Upper lobe of left lung (tissue), 6 donors: Measurements from ENCODE around the gene RNF150. TPM values are rescaled to one million over a fixed set of nuclear protein-coding genes. Genes with fewer than 3 reads are reported as not detected.

Experiments
- ATAC-seq, 2 donors: fragments of 200-7000 bp; cut with Tn5 transposase; one replicate each; pipeline ENCODE4 v1.9.1; 2022; ENCODE audit warnings: mild to moderate bottlenecking in 2 of 2, moderate library complexity in 2 of 2; ENCODE audit not compliant: low FRiP score in 2 of 2
- DNase-seq, 2 donors: peaks; one replicate each; pipeline ENCODE4 v3.0.0-alpha.2; 2019 to 2020
- H3K27ac ChIP-seq, 4 donors: fragments of 200-600 bp; sonication (generic); one replicate each; pipeline ENCODE4 v1.5.1; 2016 to 2019
- H3K27me3 ChIP-seq, 4 donors: fragments of 200-600 bp; sonication (generic); one replicate each; pipeline ENCODE4 v1.5.1; 2017 to 2019
- H3K36me3 ChIP-seq, 4 donors: fragments of 200-600 bp; sonication (generic); one replicate each; pipeline ENCODE4 v1.5.1; 2016 to 2019
- H3K4me1 ChIP-seq, 4 donors: fragments of 200-600 bp; sonication (generic); one replicate each; pipeline ENCODE4 v1.5.1; 2018 to 2019
- H3K4me3 ChIP-seq, 4 donors: fragments of 200-600 bp; sonication (generic); one replicate each; pipeline ENCODE4 v1.5.1; 2017 to 2019; ENCODE audit warnings: mild to moderate bottlenecking in 2 of 4, moderate library complexity in 1 of 4
- H3K9me3 ChIP-seq, 4 donors: fragments of 200-600 bp; sonication (generic); one replicate each; pipeline ENCODE4 v1.5.1; 2018 to 2019
- CTCF ChIP-seq, 6 experiments: fragments of 450-650 bp in 4 of 6; fragments of 200-600 bp in 2 of 6; sonication (generic) in 2 of 6; IDR thresholded peaks; one replicate each; pipeline ENCODE4 v1.5.1; 2016 to 2019; ENCODE audit warnings: antibody characterized with exemption in 6 of 6
- EP300 ChIP-seq, 4 donors: sonication (generic); formaldehyde crosslinking; IDR thresholded peaks; one replicate each; pipeline ENCODE4 v1.5.1; 2017; ENCODE audit warnings: antibody characterized with exemption in 4 of 4, control low read depth in 2 of 4
- POLR2A ChIP-seq, 4 donors: fragments of 450-650 bp; IDR thresholded peaks; one replicate each; pipeline ENCODE4 v1.5.1; 2016 to 2017; ENCODE audit warnings: antibody characterized with exemption in 4 of 4, mild to moderate bottlenecking in 2 of 4
- POLR2AphosphoS5 ChIP-seq, 2 donors: sonication (generic); formaldehyde crosslinking; IDR thresholded peaks; one replicate each; pipeline ENCODE4 v1.5.1; 2017; ENCODE audit warnings: antibody characterized with exemption in 2 of 2
- WGBS, 2 donors: methylation state at CpG; one replicate each; pipeline ENCODE4 v1.1.5; 2017 to 2018; 5-methylcytosine and 5-hydroxymethylcytosine counted together
- total RNA-seq, 6 donors: library from RNA; depleted of rRNA in 4 of 6; stranded (reverse); fragments of >200 nt in 4 of 6; gene quantifications; one replicate each; pipeline versions ENCODE4 v1.1.0 to v1.2.1, GENCODE V29; 2016 to 2021
- donor health status: DM: no; HTN: no; CAD: no; lungs with moderate emphysema.
- donor health status: DM: no; HTN: yes; CAD: no; lungs with severe emphysema.

Gene RNF150
- total RNA-seq, 6 donors from 2014 or later = 0.46 to 2.1 (median 1.4) TPM

- H3K27ac ChIP-seq = no peak overlapping the region
- H3K36me3 ChIP-seq = no peaks in the 10 kb centered on the region
- TF ChIP-seq POLR2A (IDR thresholded peaks at IDR 0.05) = no peak
- TF ChIP-seq POLR2AphosphoS5 (IDR thresholded peaks at IDR 0.05) = no peak
- no peak for TF ChIP-seq CTCF (IDR thresholded peaks at IDR 0.05)
- TF ChIP-seq EP300 (IDR thresholded peaks at IDR 0.05) = no peak
- H3K27me3 ChIP-seq = no peaks in the 10 kb centered on the region
- WGBS, 2 donors = 77 to 80% methylated on average over 5 of the region's 5 CpGs
- H3K4me1 ChIP-seq = no peaks in the 10 kb centered on the region
- DNase-seq (no peak), ATAC-seq (no peak)
- H3K4me3 ChIP-seq = no peak overlapping the region
- H3K9me3 ChIP-seq = no peaks in the 10 kb centered on the region
These were observed 316.3 kb downstream of the RNF150 start for GRCh38 chr4:140816806-140817510.

- TF ChIP-seq POLR2AphosphoS5 (IDR thresholded peaks at IDR 0.05) = no peak
- no peak for TF ChIP-seq POLR2A (IDR thresholded peaks at IDR 0.05)
- no peak for TF ChIP-seq EP300 (IDR thresholded peaks at IDR 0.05)
- no peak for TF ChIP-seq CTCF (IDR thresholded peaks at IDR 0.05)
- ATAC-seq (no peak), DNase-seq (no peak)
- Histone ChIP-seq H3K36me3 (no peaks in the 10 kb centered on the region), H3K9me3 (no peaks in the 10 kb centered on the region), H3K27ac (no peak overlapping the region), H3K27me3 (no peaks in the 10 kb centered on the region), H3K4me1 (peaks cover 0 to 15% (median under 1%) of the 10 kb centered on the region in 4 donors), H3K4me3 (no peak overlapping the region)
- 82 to 92% methylated on average over 2 of the region's 2 CpGs for WGBS, 2 donors
These were observed 319.5 kb downstream of the RNF150 start for GRCh38 chr4:140813804-140814203.

- no peaks in the 10 kb centered on the region for H3K36me3 ChIP-seq
- H3K27me3 ChIP-seq = no peaks in the 10 kb centered on the region
- no peak overlapping the region for H3K27ac ChIP-seq
- DNase-seq (no peak), ATAC-seq (no peak)
- peaks cover 0 to 22% (median 4%) of the 10 kb centered on the region in 4 donors for H3K4me1 ChIP-seq
- H3K9me3 ChIP-seq = no peaks in the 10 kb centered on the region
- 41 to 52% methylated on average over 1 of the region's 1 CpG for WGBS, 2 donors
- TF ChIP-seq EP300 (IDR thresholded peaks at IDR 0.05) = no peak
- no peak for TF ChIP-seq POLR2A (IDR thresholded peaks at IDR 0.05)
- TF ChIP-seq CTCF (IDR thresholded peaks at IDR 0.05) = no peak
- TF ChIP-seq POLR2AphosphoS5 (IDR thresholded peaks at IDR 0.05) = no peak
- no peak overlapping the region for H3K4me3 ChIP-seq
These were observed 320.4 kb downstream of the RNF150 start for GRCh38 chr4:140812916-140813315.

- no peaks in the 10 kb centered on the region for H3K9me3 ChIP-seq
- H3K27ac ChIP-seq = no peak overlapping the region
- peaks cover 0 to 25% (median 9%) of the 10 kb centered on the region in 4 donors for H3K4me1 ChIP-seq
- no peak overlapping the region for H3K4me3 ChIP-seq
- TF ChIP-seq POLR2A (IDR thresholded peaks at IDR 0.05) = no peak
- no peak for TF ChIP-seq CTCF (IDR thresholded peaks at IDR 0.05)
- no peak for TF ChIP-seq EP300 (IDR thresholded peaks at IDR 0.05)
- TF ChIP-seq POLR2AphosphoS5 (IDR thresholded peaks at IDR 0.05) = no peak
- ATAC-seq (no peak), DNase-seq (no peak)
- no peaks in the 10 kb centered on the region for H3K36me3 ChIP-seq
- 86 to 88% methylated on average over 4 of the region's 4 CpGs for WGBS, 2 donors
- no peaks in the 10 kb centered on the region for H3K27me3 ChIP-seq
These were observed 321.8 kb downstream of the RNF150 start for GRCh38 chr4:140811429-140811828.
